T1000 (cell line): ENCODE data around the gene PRMT5.
"Not testable (repeated sequence)": the region's sequence is repeated elsewhere in the genome, so short reads cannot be mapped to it uniquely, and the experiment has no call there.

Source experiments
- DNase-seq: peaks from one replicate; lab custom pipeline; 2025; ENCODE audit warnings: mixed read lengths; lab: John Stamatoyannopoulos, UW

PRMT5 gene

GRCh38 chr14:22932146-22932545 lies 3.0 kb upstream of the PRMT5 start:
- DNase-seq = no peak

- no peak for DNase-seq
Observed at GRCh38 chr14:22929961-22930364, 787 bp upstream of the PRMT5 start.

GRCh38 chr14:22928237-22929103 lies 706 bp downstream of the PRMT5 start:
- DNase-seq = no peak

- DNase-seq = no peak
Observed at GRCh38 chr14:22926316-22926715, 2.9 kb downstream of the PRMT5 start.

GRCh38 chr14:22925513-22925912 lies 3.7 kb downstream of the PRMT5 start:
- DNase-seq = no peak

- DNase-seq = no peak
Observed at GRCh38 chr14:22923746-22924145, 5.4 kb downstream of the PRMT5 start.

- DNase-seq = no peak
Observed at GRCh38 chr14:22922294-22922693, 6.9 kb downstream of the PRMT5 start.

- DNase-seq = no peak
Observed at GRCh38 chr14:22920697-22921096, 8.5 kb downstream of the PRMT5 start.

GRCh38 chr14:22919601-22919921 lies 9.6 kb downstream of the PRMT5 start:
- no peak for DNase-seq

- DNase-seq = peak; percentile 97
Observed at GRCh38 chr14:22918804-22919600, 10.2 kb downstream of the PRMT5 start, which contains the start of gene RBM23. TSS of gene RBM23 (minus strand) at chr14:22919149.

GRCh38 chr14:22915886-22916521 lies 13.2 kb downstream of the PRMT5 start:
- DNase-seq = no peak

- DNase-seq = not testable (repeated sequence)
Observed at GRCh38 chr14:22914836-22915235, 14.3 kb downstream of the PRMT5 start.

GRCh38 chr14:22910916-22911315 lies 18.3 kb downstream of the PRMT5 start:
- no peak for DNase-seq

- DNase-seq = no peak
Observed at GRCh38 chr14:22908601-22909000, 20.6 kb downstream of the PRMT5 start.

- DNase-seq = no peak
Observed at GRCh38 chr14:22907429-22907828, 21.7 kb downstream of the PRMT5 start.

GRCh38 chr14:22906073-22906472 lies 23.1 kb downstream of the PRMT5 start:
- DNase-seq = no peak

- DNase-seq = no peak
Observed at GRCh38 chr14:22905627-22906026, 23.5 kb downstream of the PRMT5 start.

- DNase-seq = no peak
Observed at GRCh38 chr14:22903742-22904087, 25.5 kb downstream of the PRMT5 start.

GRCh38 chr14:22901799-22902198 lies 27.4 kb downstream of the PRMT5 start:
- no peak for DNase-seq

GRCh38 chr14:22900081-22900799 lies 28.9 kb downstream of the PRMT5 start:
- DNase-seq = peak; percentile 4

GRCh38 chr14:22898302-22899090 lies 30.7 kb downstream of the PRMT5 start:
- DNase-seq = peak; percentile 11
